Activated T-helper 1 cell treated with anti-CD3 and anti-CD28 coated beads, Interleukin-12 subunit alpha, Interleukin-12 subunit beta, Interleukin-2, Interleukin-4 antibody, amounts not matched to agents 30 ng/mL and 10 ng/mL and 1 ng/mL, durations not matched to agents 14 hours and 24 hours and 36 hours (primary cell): Measurements from ENCODE around the gene PRDM16. TPM values are rescaled to one million over a fixed set of nuclear protein-coding genes. Genes with fewer than 3 reads are reported as not detected.
"Not testable (repeated sequence)": the region's sequence is repeated elsewhere in the genome, so short reads cannot be mapped to it uniquely, and the experiment has no call there.

Experiments used
- DNase-seq: peaks from one replicate; pipeline ENCODE4 v3.0.0; 2021; ENCODE audit warnings: low spot score
- H3K27ac Mint-ChIP-seq: one replicate; pipeline ENCODE4 v1.8.0; 2021; ENCODE audit warnings: mild to moderate bottlenecking, mixed read lengths
- H3K27me3 Mint-ChIP-seq: one replicate; pipeline ENCODE4 v1.8.0; 2022; ENCODE audit warnings: mild to moderate bottlenecking, moderate library complexity, mixed read lengths; ENCODE audit not compliant: insufficient read depth
- H3K36me3 Mint-ChIP-seq: one replicate; pipeline ENCODE4 v1.8.0; 2021; ENCODE audit warnings: low read depth, mixed read lengths
- H3K4me1 Mint-ChIP-seq: one replicate; pipeline ENCODE4 v1.8.0; 2021; ENCODE audit warnings: low read depth, mixed read lengths
- H3K4me3 Mint-ChIP-seq: one replicate; pipeline ENCODE4 v1.8.0; 2021; ENCODE audit warnings: mild to moderate bottlenecking, moderate library complexity, mixed read lengths
- H3K9me3 Mint-ChIP-seq: one replicate; pipeline ENCODE4 v1.8.0; 2021; ENCODE audit warnings: mixed read lengths
- intact Hi-C: fragments of 100-400 bp; cut with micrococcal nuclease; formaldehyde crosslinking; loops from one replicate; pipeline ENCODE4 v1.15.1; 2024
- total RNA-seq: library from RNA; stranded (reverse); gene quantifications from 2 replicates; pipeline ENCODE4 v1.2.3, GENCODE V29; 2022

The PRDM16 gene
- total RNA-seq, 1 donor from 2014 or later, result not detected

- intact Hi-C loops, result no loop called here
- Mint-ChIP-seq H3K36me3 (no peaks in the 10 kb centered on the region), H3K4me1 (no peaks in the 10 kb centered on the region), H3K27ac (no peak overlapping the region), H3K9me3 (no peaks in the 10 kb centered on the region), H3K4me3 (no peak overlapping the region), H3K27me3 (no peaks in the 10 kb centered on the region)
- no peak for DNase-seq
Observed at GRCh38 chr1:3080053-3080955, 11.3 kb downstream of the PRDM16 start.

GRCh38 chr1:3081171-3081683, 12.2 kb downstream of the PRDM16 start:
- Mint-ChIP-seq H3K9me3 (no peaks in the 10 kb centered on the region), H3K27ac (no peak overlapping the region), H3K27me3 (no peaks in the 10 kb centered on the region), H3K4me1 (no peaks in the 10 kb centered on the region), H3K36me3 (no peaks in the 10 kb centered on the region), H3K4me3 (no peak overlapping the region)
- DNase-seq, result no peak
- intact Hi-C loops, result no loop called here

- no peaks in the 10 kb centered on the region for H3K9me3 Mint-ChIP-seq
- H3K4me1 Mint-ChIP-seq, result no peaks in the 10 kb centered on the region
- intact Hi-C loops, result no loop called here
- no peak overlapping the region for H3K27ac Mint-ChIP-seq
- no peak overlapping the region for H3K4me3 Mint-ChIP-seq
- H3K36me3 Mint-ChIP-seq, result no peaks in the 10 kb centered on the region
- DNase-seq, result no peak
- H3K27me3 Mint-ChIP-seq, result no peaks in the 10 kb centered on the region
Observed at GRCh38 chr1:3082051-3082450, 13.0 kb downstream of the PRDM16 start.

GRCh38 chr1:3082571-3083516, 13.8 kb downstream of the PRDM16 start:
- Mint-ChIP-seq H3K36me3 (no peaks in the 10 kb centered on the region), H3K9me3 (no peaks in the 10 kb centered on the region), H3K27ac (no peak overlapping the region), H3K4me3 (no peak overlapping the region), H3K27me3 (no peaks in the 10 kb centered on the region), H3K4me1 (no peaks in the 10 kb centered on the region)
- intact Hi-C loops, result no loop called here
- DNase-seq, result no peak

DNA sequence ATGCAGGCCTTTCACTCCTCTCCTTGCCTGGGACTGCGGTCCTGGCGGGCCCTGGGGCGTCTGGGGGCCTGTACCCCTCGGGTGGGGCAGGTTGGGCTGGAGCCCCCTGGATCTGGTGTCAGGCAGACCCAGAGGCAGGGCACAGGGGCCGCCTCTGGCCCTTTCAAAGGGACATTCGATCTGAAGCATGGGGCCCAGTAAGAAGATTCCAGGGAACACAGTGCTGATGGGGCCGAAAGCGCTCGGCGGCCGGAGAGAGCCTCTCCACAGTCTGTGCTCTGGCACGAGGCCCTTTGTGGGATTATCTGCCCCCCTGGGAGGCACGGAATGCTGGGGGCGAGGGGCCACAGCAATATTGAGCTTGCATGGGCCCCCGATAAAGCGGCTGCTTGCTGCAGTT, 15.2 kb downstream of the PRDM16 start:
- H3K4me3 Mint-ChIP-seq, result no peak overlapping the region
- intact Hi-C loops, result no loop called here
- H3K36me3 Mint-ChIP-seq, result no peaks in the 10 kb centered on the region
- no peaks in the 10 kb centered on the region for H3K4me1 Mint-ChIP-seq
- H3K9me3 Mint-ChIP-seq, result no peaks in the 10 kb centered on the region
- H3K27me3 Mint-ChIP-seq, result no peaks in the 10 kb centered on the region
- no peak overlapping the region for H3K27ac Mint-ChIP-seq
- no peak for DNase-seq

GRCh38 chr1:3084726-3085125, 15.7 kb downstream of the PRDM16 start:
- DNase-seq, result no peak
- intact Hi-C loops, result no loop called here
- Mint-ChIP-seq H3K4me1 (no peaks in the 10 kb centered on the region), H3K9me3 (no peaks in the 10 kb centered on the region), H3K4me3 (no peak overlapping the region), H3K36me3 (no peaks in the 10 kb centered on the region), H3K27me3 (no peaks in the 10 kb centered on the region), H3K27ac (no peak overlapping the region)

DNA sequence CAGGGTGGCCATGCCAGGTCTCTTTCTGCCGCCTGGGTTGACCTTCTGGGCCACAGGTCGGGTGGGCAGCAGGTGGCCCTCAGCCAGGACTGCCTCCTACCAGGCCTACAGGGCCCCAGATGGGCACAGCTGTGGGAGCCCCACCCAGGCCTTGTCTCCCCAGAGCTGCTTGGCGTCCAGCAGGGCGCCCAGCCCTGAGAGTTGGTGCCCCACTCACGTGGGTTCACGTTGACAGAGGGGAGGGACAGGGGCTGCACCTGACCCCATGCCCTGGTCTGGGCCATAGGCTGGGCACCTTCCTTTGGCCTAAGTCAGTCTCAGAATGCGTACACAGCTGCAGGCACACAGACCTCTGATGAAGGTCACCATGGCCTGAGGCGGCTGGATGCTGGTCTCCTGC, 16.7 kb downstream of the PRDM16 start:
- Mint-ChIP-seq H3K27me3 (no peaks in the 10 kb centered on the region), H3K4me3 (no peak overlapping the region), H3K36me3 (no peaks in the 10 kb centered on the region), H3K27ac (no peak overlapping the region), H3K9me3 (no peaks in the 10 kb centered on the region), H3K4me1 (no peaks in the 10 kb centered on the region)
- intact Hi-C loops, result no loop called here
- no peak for DNase-seq

GRCh38 chr1:3086272-3086974, 17.4 kb downstream of the PRDM16 start:
- Mint-ChIP-seq H3K27ac (no peak overlapping the region), H3K36me3 (no peaks in the 10 kb centered on the region), H3K27me3 (no peaks in the 10 kb centered on the region), H3K4me3 (no peak overlapping the region), H3K9me3 (no peaks in the 10 kb centered on the region), H3K4me1 (no peaks in the 10 kb centered on the region)
- intact Hi-C loops, result no loop called here
- no peak for DNase-seq

- no peaks in the 10 kb centered on the region for H3K9me3 Mint-ChIP-seq
- H3K4me3 Mint-ChIP-seq, result no peak overlapping the region
- intact Hi-C loops, result no loop called here
- no peak for DNase-seq
- no peaks in the 10 kb centered on the region for H3K27me3 Mint-ChIP-seq
- no peak overlapping the region for H3K27ac Mint-ChIP-seq
- H3K4me1 Mint-ChIP-seq, result no peaks in the 10 kb centered on the region
- H3K36me3 Mint-ChIP-seq, result no peaks in the 10 kb centered on the region
Observed at GRCh38 chr1:3087049-3087448, 18.0 kb downstream of the PRDM16 start.

- H3K27me3 Mint-ChIP-seq, H3K36me3 Mint-ChIP-seq, DNase-seq, intact Hi-C loops, H3K27ac Mint-ChIP-seq, H3K4me3 Mint-ChIP-seq, H3K9me3 Mint-ChIP-seq, H3K4me1 Mint-ChIP-seq: not testable (repeated sequence)
Observed at GRCh38 chr1:3087946-3088668, 19.1 kb downstream of the PRDM16 start.

- no peak overlapping the region for H3K27ac Mint-ChIP-seq
- intact Hi-C loops, result no loop called here
- DNase-seq, result no peak
- H3K36me3 Mint-ChIP-seq, result no peaks in the 10 kb centered on the region
- no peak overlapping the region for H3K4me3 Mint-ChIP-seq
- H3K9me3 Mint-ChIP-seq, result no peaks in the 10 kb centered on the region
- no peaks in the 10 kb centered on the region for H3K27me3 Mint-ChIP-seq
- no peaks in the 10 kb centered on the region for H3K4me1 Mint-ChIP-seq
Observed at GRCh38 chr1:3089490-3089889, 20.5 kb downstream of the PRDM16 start.

DNA sequence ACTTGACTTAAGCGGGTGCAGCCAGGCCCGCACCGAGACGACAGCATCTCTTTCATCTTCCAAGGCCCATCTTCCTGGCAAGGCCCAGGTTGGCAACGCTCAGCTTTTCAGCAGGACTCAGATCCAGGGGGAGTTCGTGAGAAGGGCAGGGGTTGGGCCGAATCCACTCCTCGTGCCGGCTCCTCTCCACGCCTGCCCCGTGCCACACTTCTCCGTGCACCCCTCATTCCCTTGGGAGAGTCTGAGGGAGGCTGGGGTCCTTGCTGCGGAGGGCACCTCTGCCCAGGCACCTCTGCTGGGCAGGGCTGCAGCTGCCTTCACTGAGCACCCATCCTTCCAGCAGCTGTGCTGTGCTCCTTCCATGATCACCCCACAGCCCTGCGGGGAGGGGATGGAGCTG, 22.3 kb downstream of the PRDM16 start:
- no peak overlapping the region for H3K27ac Mint-ChIP-seq
- intact Hi-C loops, result no loop called here
- H3K9me3 Mint-ChIP-seq, result no peaks in the 10 kb centered on the region
- H3K4me1 Mint-ChIP-seq, result no peaks in the 10 kb centered on the region
- no peak for DNase-seq
- H3K4me3 Mint-ChIP-seq, result no peak overlapping the region
- H3K27me3 Mint-ChIP-seq, result no peaks in the 10 kb centered on the region
- no peaks in the 10 kb centered on the region for H3K36me3 Mint-ChIP-seq
